Measurements from ENCODE around the gene ABL1.

GRCh38 chr9:130806327-130806716 is 28.7 kb upstream of the ABL1 start:
- no peak for TF ChIP-seq CTCF (IDR thresholded peaks at IDR 0.05)
- TF ChIP-seq POLR2A (IDR thresholded peaks at IDR 0.05): no peak
